HEK293T (cell line): Measurements from ENCODE around the gene UBXN2A.

Experiments
- ARNT ChIP-seq: fragments of 450-650 bp; IDR thresholded peaks from 2 replicates; pipeline ENCODE4 v1.6.1; 2017; ENCODE audit warnings: mild to moderate bottlenecking
- CTBP1 ChIP-seq: fragments of 450-650 bp; IDR thresholded peaks from 2 replicates; pipeline ENCODE4 v1.6.1; 2016; ENCODE audit warnings: borderline replicate concordance
- ELF4 ChIP-seq: fragments of 450-650 bp; IDR thresholded peaks from 2 replicates; pipeline ENCODE4 v1.6.1; 2017; ENCODE audit warnings: antibody characterized with exemption
- FOXM1 ChIP-seq: fragments of 450-650 bp; IDR thresholded peaks from 2 replicates; pipeline ENCODE4 v1.6.1; 2017; ENCODE audit warnings: mild to moderate bottlenecking, borderline replicate concordance
- LEF1 ChIP-seq: fragments of 450-650 bp; IDR thresholded peaks from 2 replicates; pipeline ENCODE4 v1.6.1; 2017; ENCODE audit warnings: mild to moderate bottlenecking, borderline replicate concordance

DNA sequence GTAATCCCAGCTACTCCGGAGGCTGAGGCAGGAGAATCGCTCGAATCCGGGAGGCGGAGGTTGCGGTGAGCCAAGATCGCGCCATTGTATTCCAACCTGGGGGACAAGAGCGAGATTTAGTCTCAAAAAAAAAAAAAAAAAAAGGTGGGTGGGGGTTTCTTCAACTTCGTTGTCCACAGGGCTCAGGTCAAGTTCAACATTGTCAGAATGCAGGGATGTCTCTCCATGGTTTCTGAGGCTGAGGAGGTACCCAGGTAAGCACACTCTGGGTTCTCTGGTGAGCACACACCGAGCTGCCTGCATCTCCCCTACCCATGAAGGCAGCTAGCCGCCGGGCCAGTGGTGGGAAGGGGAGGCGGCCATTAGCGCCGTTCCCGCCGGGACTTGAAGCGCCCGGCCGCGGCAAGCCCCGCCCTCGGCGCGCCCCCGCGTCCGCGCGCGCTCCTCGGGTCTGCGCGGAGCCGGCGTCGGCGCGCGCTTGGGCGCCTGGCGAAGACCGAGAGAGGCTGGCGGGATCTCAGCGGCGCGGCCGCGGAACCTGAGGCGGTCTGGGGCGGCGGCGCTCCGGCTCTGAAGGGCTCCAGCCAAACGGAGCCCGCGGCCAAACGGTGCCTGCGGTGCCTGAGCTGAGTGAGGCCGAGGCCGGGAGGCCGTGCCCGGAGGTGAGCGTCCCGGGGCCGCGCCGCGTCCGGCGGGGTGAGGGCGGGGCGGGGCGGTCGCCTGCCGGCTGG lies at the start of gene UBXN2A:
- no peak for TF ChIP-seq CTBP1
- no peak for TF ChIP-seq ARNT
- no peak for TF ChIP-seq FOXM1
- TF ChIP-seq LEF1 = peak; percentile 53; the same call in 1 of the 2 replicates
- TF ChIP-seq ELF4 = no peak
